ENCODE data around the gene SLC27A4.

SLC27A4 gene

DNA sequence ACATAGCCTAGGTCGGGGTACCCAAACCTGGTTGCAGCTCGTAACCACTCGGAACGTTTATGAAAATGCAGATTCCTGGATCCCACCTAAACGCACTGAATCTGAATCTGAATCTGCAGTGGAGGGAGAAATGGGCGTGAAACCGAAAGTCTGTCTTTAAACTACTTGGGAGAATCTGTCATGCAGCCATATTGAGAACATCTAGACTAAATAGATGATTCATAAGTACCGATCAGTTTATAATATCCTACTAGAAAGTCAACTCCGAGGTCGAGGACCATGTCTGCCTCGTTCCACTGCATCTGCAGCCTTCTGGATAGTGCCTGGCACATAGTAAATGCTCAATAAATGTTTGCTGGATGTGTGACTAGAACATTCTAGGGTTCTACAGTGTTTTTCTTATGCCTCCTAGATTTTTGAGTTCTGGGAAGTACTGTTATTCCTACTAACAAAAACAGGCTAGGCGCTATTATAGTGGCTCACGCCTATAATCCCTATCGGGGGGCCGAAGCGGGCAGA is 17.1 kb upstream of the SLC27A4 start:
- ATAC-seq (ENCODE audit: low read depth) (no peak), DNase-seq (ENCODE audit: low spot score) (no peak)
- Histone ChIP-seq H3K27me3 (ENCODE audit: insufficient read depth, poor library complexity, severe bottlenecking) (no peaks in the 10 kb centered on the region), H3K27ac (ENCODE audit: poor library complexity, severe bottlenecking) (peak overlapping the region; percentile 67), H3K4me1 (ENCODE audit: insufficient read depth, poor library complexity, severe bottlenecking) (no peaks in the 10 kb centered on the region), H3K4me3 (ENCODE audit: severe bottlenecking) (peak overlapping the region; percentile 96), H3K36me3 (ENCODE audit: low read depth) (peaks cover 41% of the 10 kb centered on the region), H3K9me3 (ENCODE audit: severe bottlenecking) (no peaks in the 10 kb centered on the region)
- TF ChIP-seq, protein P1, sequence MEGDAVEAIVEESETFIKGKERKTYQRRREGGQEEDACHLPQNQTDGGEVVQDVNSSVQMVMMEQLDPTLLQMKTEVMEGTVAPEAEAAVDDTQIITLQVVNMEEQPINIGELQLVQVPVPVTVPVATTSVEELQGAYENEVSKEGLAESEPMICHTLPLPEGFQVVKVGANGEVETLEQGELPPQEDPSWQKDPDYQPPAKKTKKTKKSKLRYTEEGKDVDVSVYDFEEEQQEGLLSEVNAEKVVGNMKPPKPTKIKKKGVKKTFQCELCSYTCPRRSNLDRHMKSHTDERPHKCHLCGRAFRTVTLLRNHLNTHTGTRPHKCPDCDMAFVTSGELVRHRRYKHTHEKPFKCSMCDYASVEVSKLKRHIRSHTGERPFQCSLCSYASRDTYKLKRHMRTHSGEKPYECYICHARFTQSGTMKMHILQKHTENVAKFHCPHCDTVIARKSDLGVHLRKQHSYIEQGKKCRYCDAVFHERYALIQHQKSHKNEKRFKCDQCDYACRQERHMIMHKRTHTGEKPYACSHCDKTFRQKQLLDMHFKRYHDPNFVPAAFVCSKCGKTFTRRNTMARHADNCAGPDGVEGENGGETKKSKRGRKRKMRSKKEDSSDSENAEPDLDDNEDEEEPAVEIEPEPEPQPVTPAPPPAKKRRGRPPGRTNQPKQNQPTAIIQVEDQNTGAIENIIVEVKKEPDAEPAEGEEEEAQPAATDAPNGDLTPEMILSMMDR (IDR thresholded peaks at IDR 0.05; ENCODE audit: poor library complexity, severe bottlenecking), result no peak

DNA sequence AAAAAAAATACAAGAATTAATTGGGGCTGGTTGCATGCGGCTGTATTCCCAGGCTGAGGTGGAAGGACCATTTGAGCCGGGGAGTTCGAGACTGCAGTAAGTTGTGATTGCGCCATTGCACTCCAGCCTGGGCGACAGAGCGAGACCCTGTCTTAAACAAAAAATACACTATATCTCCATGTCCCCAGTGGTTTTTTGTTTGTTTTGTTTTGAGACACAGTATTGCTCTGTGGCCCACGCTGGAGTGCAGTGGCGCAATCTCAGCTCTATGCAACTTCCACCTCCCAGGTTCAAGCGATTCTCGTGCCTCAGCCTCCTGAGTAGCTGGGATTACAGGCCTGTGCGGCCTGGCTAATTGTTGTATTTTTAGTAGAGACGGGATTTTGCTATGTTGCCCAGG is 16.5 kb upstream of the SLC27A4 start:
- H3K27me3 ChIP-seq (ENCODE audit: insufficient read depth, poor library complexity, severe bottlenecking), result no peaks in the 10 kb centered on the region
- ATAC-seq (ENCODE audit: low read depth) (no peak), DNase-seq (ENCODE audit: low spot score) (no peak)
- no peaks in the 10 kb centered on the region for H3K9me3 ChIP-seq (ENCODE audit: severe bottlenecking)
- H3K4me1 ChIP-seq (ENCODE audit: insufficient read depth, poor library complexity, severe bottlenecking), result peaks cover 4% of the 10 kb centered on the region
- peaks cover 41% of the 10 kb centered on the region for H3K36me3 ChIP-seq (ENCODE audit: low read depth)
- H3K4me3 ChIP-seq (ENCODE audit: severe bottlenecking), result peak overlapping the region; percentile 96
- peak overlapping the region; percentile 67 for H3K27ac ChIP-seq (ENCODE audit: poor library complexity, severe bottlenecking)
- TF ChIP-seq, protein P1 (IDR thresholded peaks at IDR 0.05; ENCODE audit: poor library complexity, severe bottlenecking), result no peak

DNA sequence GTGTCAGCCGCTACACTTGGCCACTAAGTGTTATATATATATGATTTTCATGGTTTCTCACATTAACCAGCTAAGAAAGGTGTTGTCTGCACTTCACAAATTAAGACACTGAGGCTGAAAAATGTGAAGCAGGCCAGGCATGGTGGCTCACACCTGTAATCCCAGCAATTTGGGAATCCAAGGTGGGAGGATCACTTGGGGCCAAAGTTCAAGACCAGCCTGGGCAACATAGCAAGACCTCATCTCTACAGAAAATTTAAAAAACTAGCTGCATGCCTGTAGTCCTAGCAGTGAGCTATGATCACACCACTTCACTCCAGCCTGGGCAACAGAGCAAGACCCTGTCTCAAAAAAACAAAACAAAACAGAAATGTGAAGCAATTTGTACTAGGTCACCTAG is 15.9 kb upstream of the SLC27A4 start:
- TF ChIP-seq, protein P1 (IDR thresholded peaks at IDR 0.05; ENCODE audit: poor library complexity, severe bottlenecking), result no peak
- DNase-seq (ENCODE audit: low spot score) (no peak), ATAC-seq (ENCODE audit: low read depth) (no peak)
- Histone ChIP-seq H3K9me3 (ENCODE audit: severe bottlenecking) (no peaks in the 10 kb centered on the region), H3K27me3 (ENCODE audit: insufficient read depth, poor library complexity, severe bottlenecking) (no peaks in the 10 kb centered on the region), H3K27ac (ENCODE audit: poor library complexity, severe bottlenecking) (no peak overlapping the region), H3K4me3 (ENCODE audit: severe bottlenecking) (no peak overlapping the region), H3K4me1 (ENCODE audit: insufficient read depth, poor library complexity, severe bottlenecking) (peaks cover 10% of the 10 kb centered on the region), H3K36me3 (ENCODE audit: low read depth) (peaks cover 43% of the 10 kb centered on the region)

DNA sequence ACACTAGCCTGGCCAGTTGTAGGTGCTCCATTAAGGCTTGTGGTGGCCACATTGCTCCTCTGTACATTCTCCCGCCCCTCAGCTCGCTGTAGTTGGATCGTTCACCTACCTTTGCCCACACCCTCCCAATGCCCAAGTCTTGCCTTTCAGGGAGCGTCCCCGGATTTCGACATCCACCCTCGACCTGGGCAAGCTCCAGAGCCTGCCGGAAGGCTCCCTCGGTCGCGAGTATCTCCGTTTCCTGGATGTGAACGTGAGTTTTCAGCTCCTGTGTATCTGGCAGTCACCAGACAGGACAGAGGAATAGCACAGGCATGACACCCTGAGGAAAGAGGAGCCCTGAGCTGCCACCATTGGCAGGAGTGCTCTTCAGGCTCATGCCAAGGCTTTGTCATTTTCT is 14.7 kb upstream of the SLC27A4 start:
- H3K27me3 ChIP-seq (ENCODE audit: insufficient read depth, poor library complexity, severe bottlenecking), result no peaks in the 10 kb centered on the region
- TF ChIP-seq, protein P1 (IDR thresholded peaks at IDR 0.05; ENCODE audit: poor library complexity, severe bottlenecking), result no peak
- peaks cover 43% of the 10 kb centered on the region for H3K36me3 ChIP-seq (ENCODE audit: low read depth)
- peaks cover 12% of the 10 kb centered on the region for H3K4me1 ChIP-seq (ENCODE audit: insufficient read depth, poor library complexity, severe bottlenecking)
- H3K4me3 ChIP-seq (ENCODE audit: severe bottlenecking), result no peak overlapping the region
- DNase-seq (ENCODE audit: low spot score) (no peak), ATAC-seq (ENCODE audit: low read depth) (no peak)
- no peaks in the 10 kb centered on the region for H3K9me3 ChIP-seq (ENCODE audit: severe bottlenecking)
- H3K27ac ChIP-seq (ENCODE audit: poor library complexity, severe bottlenecking), result no peak overlapping the region

DNA sequence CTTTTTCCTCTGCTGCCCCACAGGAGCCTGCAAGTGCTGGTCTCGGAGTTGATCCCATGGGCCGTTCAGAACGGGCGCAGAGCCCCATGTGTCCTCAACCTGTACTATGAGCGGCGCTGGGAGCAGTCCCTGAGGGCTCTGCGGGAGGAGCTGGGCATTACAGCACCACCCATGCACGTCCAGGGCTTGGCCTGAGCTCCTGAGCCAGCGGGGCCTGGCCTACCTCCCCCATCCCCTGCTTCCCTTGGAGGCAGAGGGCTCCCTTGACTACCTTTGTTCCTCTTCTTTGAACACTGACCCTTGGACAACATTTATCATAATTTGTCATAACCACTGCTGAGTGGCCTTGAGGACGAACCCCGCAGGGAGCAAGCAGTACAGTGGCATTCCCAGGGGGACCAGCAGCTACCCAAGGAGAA is 6.9 kb upstream of the SLC27A4 start:
- H3K36me3 ChIP-seq (ENCODE audit: low read depth), result peaks cover 11% of the 10 kb centered on the region; the same call in 1 of the 2 replicates
- peaks cover 12% of the 10 kb centered on the region for H3K4me1 ChIP-seq (ENCODE audit: insufficient read depth, poor library complexity, severe bottlenecking)
- no peak overlapping the region for H3K27ac ChIP-seq (ENCODE audit: poor library complexity, severe bottlenecking)
- TF ChIP-seq, protein P1 (IDR thresholded peaks at IDR 0.05; ENCODE audit: poor library complexity, severe bottlenecking), result no peak
- H3K9me3 ChIP-seq (ENCODE audit: severe bottlenecking), result no peaks in the 10 kb centered on the region
- ATAC-seq (ENCODE audit: low read depth) (no peak), DNase-seq (ENCODE audit: low spot score) (no peak)
- no peak overlapping the region for H3K4me3 ChIP-seq (ENCODE audit: severe bottlenecking)
- H3K27me3 ChIP-seq (ENCODE audit: insufficient read depth, poor library complexity, severe bottlenecking), result no peaks in the 10 kb centered on the region

Data from RWPE2 (cell line).